Raji (cell line): Measurements from ENCODE around the gene CEP128.

Experiments used
- POLR2A ChIP-seq: IDR thresholded peaks from 2 replicates; pipeline ENCODE4 v1.6.1; 2011; ENCODE audit warnings: low read depth, low read length, control low read depth; ENCODE audit not compliant: insufficient read depth

Gene CEP128

DNA sequence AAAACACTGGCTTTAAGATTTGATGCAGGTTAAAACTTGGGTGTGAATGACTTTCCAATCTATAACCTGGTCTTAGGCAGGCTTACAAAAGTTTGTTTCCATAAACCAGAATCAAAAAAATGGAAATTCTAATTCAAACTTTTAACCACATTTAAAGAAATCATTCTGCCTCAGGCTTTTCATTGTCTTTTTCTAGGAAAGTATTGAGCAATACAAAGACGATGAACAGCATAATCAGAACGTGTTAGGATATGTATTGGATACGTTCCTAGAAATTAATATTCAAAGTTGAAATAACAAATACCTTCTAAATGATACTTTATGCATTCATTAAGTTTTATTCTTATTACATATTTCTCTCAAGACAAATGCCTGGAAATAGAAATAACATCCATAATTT lies 172.9 kb downstream of the CEP128 start:
- no peak for TF ChIP-seq POLR2A

DNA sequence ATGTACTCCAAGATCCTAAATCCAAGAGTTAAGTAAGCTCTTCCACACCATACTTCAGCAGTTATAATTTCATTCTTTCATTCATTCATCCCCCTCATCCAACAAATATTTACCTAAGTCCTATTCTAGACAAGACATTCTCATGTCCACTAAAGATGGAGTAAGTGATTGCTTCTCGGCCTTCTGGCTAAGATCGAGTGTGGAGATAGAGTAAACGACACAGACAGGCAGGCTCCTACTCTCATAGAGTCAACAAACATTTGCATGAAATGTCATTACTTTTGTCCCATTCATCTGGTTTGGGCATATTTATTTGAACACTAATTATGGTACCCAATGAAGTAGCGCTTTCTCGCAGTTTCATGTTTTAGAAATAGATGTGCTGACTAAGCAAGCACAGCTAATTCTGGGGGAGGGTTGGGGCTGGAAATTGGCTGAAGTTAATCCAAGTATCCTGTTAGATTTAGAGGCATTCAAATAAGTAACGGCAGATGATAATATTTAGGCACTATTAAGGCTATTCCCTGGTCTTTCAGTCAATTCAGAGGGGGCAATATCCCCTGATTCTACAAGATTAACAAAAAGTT lies 176.5 kb downstream of the CEP128 start:
- no peak for TF ChIP-seq POLR2A

DNA sequence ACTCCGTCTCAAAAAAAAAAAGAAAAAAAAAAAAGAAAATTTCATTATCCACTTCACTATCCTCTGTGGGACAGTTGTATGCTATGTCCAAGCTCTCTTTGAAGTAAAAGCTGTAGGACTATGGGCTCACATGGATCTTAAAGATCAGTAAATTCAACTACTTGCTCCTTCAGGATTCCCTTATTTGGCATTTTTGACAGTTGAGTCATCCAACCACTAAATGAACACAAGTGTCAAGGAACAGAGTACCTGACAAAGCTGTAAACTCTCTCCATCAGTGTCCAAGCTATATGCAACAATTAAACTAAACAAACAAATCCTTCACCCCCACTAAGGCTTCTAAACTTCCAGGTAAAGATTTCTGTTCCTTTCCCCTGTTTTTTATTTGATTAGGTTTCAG lies 177.0 kb downstream of the CEP128 start:
- no peak for TF ChIP-seq POLR2A

DNA sequence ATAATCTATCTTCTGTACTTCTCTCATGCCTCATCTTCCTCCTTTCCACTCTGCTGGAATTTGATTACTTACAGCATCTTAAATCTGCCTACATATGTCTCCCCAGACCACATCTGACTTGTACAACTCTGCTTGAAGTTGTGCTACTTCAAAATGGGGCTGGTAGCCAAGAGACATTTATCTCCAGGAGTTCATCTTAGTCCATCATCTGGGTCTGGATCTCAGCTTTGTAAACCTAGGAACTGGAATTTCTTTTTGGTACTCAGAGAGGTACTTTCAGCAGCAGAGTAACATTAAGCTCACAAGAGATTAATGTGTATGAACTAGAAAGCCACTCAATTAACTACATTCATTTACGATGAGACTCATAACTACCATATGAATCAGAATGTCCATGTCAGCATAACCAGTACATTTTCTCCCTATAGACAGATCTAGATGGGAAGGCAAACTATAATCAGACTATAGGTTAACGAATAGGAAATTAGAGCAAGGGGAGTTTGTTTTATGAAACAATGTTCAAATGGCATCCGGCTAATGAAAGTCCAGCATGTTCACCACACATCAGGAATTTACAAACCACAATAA lies 178.8 kb downstream of the CEP128 start:
- no peak for TF ChIP-seq POLR2A

DNA sequence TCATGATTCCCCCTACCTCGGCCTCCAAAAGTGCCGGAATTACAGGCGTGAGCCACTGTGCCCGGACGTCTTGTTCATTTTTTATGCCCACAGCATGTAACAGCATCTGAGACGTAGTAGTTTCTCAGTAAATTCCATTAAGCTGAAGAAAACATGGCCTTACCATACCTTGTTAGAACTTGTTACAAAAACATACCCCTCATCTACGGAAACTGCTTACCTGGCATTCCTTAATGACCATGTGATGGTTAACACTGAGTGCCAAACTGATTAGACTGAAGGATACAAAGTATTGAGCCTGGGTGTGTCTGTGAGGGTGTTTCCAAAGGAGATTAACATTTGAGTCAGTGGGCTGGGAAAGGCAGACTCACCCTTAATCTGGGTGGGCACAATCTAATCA lies 186.8 kb downstream of the CEP128 start:
- TF ChIP-seq POLR2A = no peak

DNA sequence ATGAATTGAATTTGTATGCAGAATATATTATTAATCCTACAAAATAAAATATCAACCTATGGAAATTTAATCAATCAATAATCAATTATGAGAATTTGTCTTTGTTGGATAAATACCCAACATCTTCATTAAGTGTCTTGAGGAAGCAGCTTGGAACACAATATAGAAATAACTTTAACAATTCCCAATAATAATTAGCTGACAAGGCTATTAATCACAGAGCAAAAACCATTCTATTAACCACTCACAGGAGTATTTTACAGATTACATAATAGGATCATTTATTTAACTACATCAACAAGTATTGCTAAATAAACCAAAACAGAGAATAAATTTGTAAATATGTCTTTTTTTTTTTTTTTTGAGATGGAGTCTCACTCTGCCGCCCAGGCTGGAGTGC lies 190.3 kb downstream of the CEP128 start:
- TF ChIP-seq POLR2A = no peak

DNA sequence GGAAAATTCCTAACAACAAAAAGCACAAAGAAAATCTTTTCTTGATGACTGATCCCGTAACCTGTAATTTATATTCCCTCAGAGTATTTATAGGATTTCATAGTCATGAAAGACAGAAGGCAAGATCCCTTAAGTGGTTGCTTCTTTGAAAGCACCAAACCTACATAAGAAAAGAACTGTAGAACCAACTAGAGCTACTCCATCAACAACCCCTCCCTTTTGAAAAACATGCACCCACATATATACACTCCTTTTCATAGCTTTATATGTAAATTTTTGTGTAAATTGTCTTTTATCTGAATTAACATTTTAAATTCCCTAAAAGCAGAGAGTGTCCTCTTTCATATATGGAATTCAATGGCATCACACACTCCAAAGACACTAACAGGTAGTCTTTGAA lies 215.3 kb downstream of the CEP128 start:
- TF ChIP-seq POLR2A = no peak

DNA sequence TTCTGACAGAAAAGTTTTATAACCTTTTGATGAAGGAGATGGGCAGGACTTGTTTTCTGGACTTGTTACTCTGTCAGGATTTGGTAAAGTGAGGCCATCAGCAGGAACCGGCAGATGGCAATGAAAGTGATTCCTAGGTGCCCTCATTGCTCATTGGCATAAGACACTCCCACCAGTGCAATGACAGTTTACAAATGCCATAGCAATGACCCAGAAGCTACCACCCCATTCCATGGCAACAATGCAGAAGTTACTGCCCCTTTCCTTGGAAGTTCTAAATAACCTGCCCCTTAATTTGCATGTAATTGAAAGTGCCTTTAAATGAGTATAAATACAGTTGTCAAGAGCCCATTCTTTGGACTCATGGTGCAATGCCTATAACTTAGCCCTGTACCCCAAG lies 222.6 kb downstream of the CEP128 start:
- no peak for TF ChIP-seq POLR2A

DNA sequence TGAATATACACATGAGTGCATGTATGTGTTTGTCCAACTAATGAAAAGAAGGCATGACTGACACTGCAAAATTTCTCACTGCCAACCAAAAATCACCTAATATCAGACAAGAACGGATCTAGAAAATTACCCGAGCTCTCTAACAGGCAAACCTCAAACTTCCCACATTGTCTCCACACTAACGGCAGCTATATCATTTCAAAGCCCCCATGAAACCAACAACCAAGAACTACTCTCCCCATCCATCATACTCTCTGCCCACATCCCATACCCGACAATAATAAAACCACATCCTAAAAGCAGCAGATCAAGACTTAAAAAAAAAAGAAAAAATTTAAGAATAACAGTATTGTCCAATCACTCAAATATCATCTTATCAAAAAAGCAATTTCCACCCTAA lies 227.1 kb downstream of the CEP128 start:
- no peak for TF ChIP-seq POLR2A

DNA sequence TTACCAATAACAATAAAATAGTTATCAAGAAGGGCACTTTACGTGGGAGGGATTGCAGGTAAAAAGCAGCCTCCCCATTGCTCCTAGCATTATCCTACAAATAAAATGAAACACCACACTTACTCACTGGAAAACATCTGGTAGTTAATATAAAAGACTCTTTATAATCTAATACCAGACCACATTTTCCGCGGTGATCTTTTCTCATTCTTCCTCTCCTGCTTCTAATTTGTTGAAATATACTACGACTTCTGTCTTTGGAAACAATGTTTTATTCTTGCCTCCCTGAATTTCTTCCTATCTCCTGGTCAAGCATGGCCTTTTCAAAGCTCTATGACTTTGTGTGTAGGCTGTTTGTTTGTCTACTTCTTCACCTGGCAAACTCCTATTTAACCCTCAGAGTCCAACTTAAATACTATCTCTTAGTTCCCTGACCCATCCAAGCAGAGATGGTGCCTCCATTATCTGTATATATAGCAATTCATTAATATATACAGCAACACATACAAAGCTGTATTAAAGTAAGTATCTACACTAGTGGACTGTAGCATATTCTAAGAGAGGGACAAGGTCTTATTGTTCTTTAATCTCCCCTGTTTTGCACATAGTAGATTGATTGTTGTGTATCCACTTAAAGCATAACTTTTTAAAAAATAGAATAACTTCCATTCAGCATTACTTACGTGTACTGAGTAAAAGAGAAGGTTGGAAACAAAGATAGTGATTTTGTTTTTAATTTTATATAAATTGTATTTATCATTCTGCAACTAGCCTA lies 228.3 kb downstream of the CEP128 start:
- no peak for TF ChIP-seq POLR2A

DNA sequence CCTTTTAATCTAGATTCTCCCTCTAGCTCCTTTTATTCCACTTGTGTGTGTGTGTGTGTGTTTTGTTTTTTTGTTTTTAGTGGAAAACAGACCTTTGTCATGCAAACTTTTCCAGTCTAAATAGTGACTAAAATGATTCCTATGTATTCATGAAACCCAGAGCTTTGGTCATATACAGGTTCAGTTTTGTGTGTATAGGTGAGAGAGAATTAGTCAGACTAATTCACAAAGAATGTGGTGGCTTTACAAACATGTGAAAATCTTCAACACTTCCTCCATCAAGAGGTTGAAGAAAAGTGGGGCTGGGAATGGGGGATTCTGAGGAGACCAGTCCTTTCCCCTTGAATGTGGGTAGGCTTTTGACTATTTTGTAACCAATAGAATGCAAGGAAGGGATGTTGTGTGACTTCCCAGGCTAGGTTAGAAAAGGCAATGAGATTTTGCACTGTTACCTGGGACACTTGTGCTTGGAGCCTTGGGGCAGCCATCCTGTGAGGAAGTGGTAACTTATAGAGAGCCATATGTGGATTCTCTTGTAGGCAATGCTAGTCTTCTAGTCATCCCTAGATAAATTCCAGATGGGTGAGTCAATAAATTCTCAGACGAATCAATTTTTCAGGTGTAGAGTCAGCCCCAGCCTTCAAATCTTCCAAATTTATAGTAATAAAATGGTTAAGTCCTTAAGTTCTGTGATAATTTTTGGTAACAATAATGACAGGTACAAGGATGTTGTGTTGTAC lies 236.1 kb downstream of the CEP128 start:
- TF ChIP-seq POLR2A = no peak

DNA sequence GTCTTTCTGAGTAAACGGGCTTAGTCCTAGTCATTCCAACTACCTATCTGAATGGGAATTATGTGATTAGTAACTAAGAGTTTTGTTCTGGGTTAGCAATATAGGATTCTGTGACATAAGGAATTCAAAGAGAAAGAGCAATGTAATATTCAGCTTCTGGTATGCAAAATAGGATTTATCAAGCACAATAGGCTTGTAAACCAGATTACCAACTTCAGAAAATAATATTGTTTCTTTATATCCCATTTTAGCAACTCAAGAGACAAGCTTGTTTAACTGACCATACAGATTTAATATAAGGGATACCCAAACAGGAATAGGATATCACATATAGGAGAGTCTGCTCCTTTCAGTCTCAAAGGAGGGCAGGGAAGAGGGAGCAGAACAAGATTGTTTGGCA lies 240.9 kb downstream of the CEP128 start:
- no peak for TF ChIP-seq POLR2A

DNA sequence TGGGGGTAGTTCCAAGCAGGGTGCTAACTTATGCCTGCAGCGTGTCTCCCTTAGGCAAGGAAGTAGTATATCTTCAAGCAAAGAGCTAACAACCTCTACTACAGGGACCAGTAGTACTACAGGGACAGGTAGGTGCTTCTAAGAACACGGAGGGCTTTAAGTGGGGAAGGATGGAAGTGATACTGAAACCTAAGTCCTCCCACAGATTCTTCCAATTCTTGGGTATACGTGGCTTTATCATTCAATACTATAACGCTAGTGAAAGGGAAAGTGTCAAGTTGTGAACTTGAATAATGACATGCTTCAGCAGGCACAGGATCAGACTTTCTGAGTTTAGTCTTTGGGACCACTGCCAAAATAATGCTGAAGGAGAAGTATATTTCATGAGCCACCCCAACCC lies 241.7 kb downstream of the CEP128 start:
- TF ChIP-seq POLR2A = no peak

DNA sequence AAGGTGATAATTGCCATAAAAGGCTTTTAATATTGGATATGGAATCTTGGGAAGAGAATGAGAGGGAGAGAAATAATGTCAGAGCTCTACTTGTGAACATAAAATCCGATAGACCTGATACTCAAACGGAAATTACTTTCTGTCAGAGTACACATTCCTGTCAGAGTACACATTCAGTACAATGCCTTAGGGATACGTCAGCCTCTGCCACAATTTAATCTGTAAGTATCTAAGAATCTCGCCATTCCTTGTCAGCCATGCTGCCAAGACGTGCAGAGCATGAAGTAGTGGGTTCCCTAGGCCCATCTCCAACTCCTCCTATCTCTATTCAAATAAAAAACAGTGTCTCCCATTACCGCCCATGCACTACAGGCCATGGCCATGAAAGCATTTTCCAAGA lies 242.6 kb downstream of the CEP128 start:
- TF ChIP-seq POLR2A = no peak

DNA sequence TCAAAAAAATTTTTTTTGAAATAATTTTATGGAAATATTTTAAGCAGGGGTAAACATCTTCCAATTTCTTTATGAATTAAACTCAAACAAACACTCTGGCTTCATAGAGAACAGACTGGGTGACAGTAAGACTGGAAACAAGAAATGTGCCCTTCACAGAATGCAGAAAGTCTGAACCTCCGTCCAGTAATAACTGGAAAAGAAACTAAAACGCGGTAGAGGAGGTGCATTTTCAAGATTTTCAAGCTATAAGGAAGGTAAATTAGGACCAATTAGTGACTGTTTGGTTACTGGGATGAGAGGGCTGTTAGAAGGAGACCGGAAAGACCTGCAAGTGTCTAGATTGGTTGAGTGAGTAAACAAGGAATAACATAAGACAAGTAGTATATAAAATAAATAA lies 245.7 kb downstream of the CEP128 start:
- TF ChIP-seq POLR2A = no peak

DNA sequence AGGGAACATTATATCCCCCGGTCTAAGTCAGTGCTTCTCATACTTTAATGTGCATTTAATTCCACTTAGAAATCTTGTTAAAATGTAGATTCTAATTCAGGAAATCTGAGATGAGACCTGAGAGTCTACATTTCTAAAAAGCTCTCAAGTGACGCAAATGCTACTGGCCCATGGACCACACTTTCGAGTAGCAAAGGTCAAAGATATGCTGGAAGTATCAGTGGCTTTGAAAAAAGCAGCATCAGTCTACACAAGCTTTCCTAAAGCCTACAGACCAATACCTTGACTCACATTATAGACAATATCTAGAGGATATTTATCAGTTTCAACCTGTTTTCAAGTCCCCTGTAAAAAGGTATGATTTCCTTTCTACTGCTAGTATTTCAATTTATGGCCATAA lies 248.6 kb downstream of the CEP128 start:
- no peak for TF ChIP-seq POLR2A
